HL-60 (cell line): ENCODE measurements around the gene IL17RA.

Source experiments
- DNase-seq, 2 experiments: peaks; one replicate each; pipeline ENCODE4 v3.0.0-alpha.2; 2010 to 2020; ENCODE audit warnings: low read depth in 1 of 2, low spot score in 1 of 2
- H3K27ac ChIP-seq: fragments of 250-450 bp; sonication (Bioruptor Pico); replicated peaks from 2 replicates; pipeline ENCODE4 v1.5.1; 2020; ENCODE audit warnings: mild to moderate bottlenecking, moderate library complexity
- H3K27me3 ChIP-seq: fragments of 250-450 bp; sonication (Bioruptor Pico); 2 replicates; pipeline ENCODE4 v1.5.1; 2021; ENCODE audit warnings: mild to moderate bottlenecking, moderate library complexity; ENCODE audit not compliant: insufficient read depth, poor library complexity, severe bottlenecking
- H3K4me3 ChIP-seq: replicated peaks from 2 replicates; pipeline ENCODE4 v1.5.1; 2011; ENCODE audit warnings: mild to moderate bottlenecking, control low read depth, low read length; ENCODE audit not compliant: insufficient read depth
- GABPA ChIP-seq: IDR thresholded peaks from 2 replicates; pipeline ENCODE4 v1.6.1; 2012; ENCODE audit warnings: low read depth
- POLR2AphosphoS5 ChIP-seq: IDR thresholded peaks from 2 replicates; pipeline ENCODE4 v1.6.1; 2012; ENCODE audit warnings: low read depth
- REST ChIP-seq: IDR thresholded peaks from 2 replicates; pipeline ENCODE4 v1.6.1; 2012; ENCODE audit warnings: low read depth; ENCODE audit not compliant: insufficient replicate concordance
- SPI1 ChIP-seq: IDR thresholded peaks from 2 replicates; pipeline ENCODE4 v1.6.1; 2012; ENCODE audit warnings: low read depth, mild to moderate bottlenecking, borderline replicate concordance
- TF ChIP-seq, protein P1 (sequence below): IDR thresholded peaks from one replicate; pipeline ENCODE4 v1.5.1; 2011; ENCODE audit warnings: low read length, control low read depth, inconsistent platforms; ENCODE audit not compliant: insufficient read depth

IL17RA gene

DNA sequence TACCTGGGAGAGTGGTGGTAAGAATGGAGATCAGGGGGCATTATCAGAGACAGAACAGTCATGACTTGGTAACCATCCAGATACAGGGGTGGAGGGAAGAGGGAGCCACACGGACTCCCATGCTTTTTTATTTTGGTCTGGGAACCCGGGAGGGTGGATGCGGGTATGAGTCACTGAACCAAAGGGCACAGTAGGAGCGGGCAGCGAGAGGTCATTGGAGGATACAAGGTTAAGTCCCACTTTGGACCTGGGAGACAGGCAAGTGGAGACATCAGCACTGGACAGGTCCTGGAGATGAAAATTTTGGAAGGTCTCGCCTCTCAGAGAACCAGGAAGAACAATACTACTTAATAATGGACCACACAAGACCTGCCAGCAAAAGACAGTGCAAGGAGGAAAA lies 67.5 kb downstream of the IL17RA start:
- TF ChIP-seq, protein P1, sequence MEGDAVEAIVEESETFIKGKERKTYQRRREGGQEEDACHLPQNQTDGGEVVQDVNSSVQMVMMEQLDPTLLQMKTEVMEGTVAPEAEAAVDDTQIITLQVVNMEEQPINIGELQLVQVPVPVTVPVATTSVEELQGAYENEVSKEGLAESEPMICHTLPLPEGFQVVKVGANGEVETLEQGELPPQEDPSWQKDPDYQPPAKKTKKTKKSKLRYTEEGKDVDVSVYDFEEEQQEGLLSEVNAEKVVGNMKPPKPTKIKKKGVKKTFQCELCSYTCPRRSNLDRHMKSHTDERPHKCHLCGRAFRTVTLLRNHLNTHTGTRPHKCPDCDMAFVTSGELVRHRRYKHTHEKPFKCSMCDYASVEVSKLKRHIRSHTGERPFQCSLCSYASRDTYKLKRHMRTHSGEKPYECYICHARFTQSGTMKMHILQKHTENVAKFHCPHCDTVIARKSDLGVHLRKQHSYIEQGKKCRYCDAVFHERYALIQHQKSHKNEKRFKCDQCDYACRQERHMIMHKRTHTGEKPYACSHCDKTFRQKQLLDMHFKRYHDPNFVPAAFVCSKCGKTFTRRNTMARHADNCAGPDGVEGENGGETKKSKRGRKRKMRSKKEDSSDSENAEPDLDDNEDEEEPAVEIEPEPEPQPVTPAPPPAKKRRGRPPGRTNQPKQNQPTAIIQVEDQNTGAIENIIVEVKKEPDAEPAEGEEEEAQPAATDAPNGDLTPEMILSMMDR = no peak
- peak; percentile 77 for TF ChIP-seq REST
- DNase-seq = no peak
- H3K4me3 ChIP-seq = no peak overlapping the region
- no peak overlapping the region for H3K27ac ChIP-seq
- H3K27me3 ChIP-seq = no peaks in the 10 kb centered on the region

DNA sequence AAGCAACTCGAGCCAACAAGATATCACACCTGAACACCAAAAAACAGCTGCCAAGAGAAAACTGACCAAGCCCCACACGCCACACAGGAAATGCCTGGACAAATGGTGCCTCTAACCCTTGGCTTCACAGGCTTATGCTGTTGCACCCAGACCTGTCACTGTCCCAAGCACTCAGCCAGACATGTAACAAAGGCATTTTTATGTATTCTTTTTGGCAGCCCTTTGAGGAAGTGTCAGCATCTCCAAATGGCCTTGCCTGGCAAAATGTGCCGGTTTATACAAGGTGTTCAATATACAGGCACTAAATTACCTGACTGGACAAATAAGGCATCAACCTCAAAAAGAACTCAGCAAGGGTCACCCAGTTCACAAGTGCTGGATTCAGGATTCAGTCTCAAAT lies 68.2 kb downstream of the IL17RA start:
- no peak for TF ChIP-seq SPI1
- no peak for TF ChIP-seq GABPA
- no peak for TF ChIP-seq POLR2AphosphoS5
- H3K4me3 ChIP-seq = no peak overlapping the region
- no peak for DNase-seq
- H3K27ac ChIP-seq = no peak overlapping the region
- no peaks in the 10 kb centered on the region for H3K27me3 ChIP-seq

DNA sequence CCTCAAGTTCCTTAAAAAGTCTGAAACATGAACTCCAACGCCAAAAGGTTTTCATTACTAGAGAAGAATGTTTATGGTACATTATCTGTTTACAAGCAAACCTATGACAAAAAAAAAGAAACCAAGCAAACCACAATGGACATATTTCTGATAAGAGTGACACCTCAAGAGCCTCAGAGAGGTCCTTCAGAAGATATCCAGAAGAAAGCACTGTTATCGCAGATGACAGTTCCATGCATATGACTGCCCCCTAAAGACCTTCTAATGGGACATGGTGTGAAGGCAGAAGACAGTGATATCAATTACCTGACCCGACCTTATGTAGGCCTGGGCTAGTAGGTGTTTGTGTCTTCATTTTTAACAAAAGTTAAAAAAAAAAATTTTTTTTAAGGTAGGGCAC lies 71.1 kb downstream of the IL17RA start:
- no peaks in the 10 kb centered on the region for H3K27me3 ChIP-seq
- peak in 1 of 2 experiments; percentile 15 for DNase-seq
- peak overlapping the region; percentile 75 for H3K4me3 ChIP-seq
- TF ChIP-seq, protein P1 = no peak
- TF ChIP-seq GABPA (no peak), REST (no peak), SPI1 (no peak), POLR2AphosphoS5 (no peak)
- peak overlapping the region; percentile 40 for H3K27ac ChIP-seq

DNA sequence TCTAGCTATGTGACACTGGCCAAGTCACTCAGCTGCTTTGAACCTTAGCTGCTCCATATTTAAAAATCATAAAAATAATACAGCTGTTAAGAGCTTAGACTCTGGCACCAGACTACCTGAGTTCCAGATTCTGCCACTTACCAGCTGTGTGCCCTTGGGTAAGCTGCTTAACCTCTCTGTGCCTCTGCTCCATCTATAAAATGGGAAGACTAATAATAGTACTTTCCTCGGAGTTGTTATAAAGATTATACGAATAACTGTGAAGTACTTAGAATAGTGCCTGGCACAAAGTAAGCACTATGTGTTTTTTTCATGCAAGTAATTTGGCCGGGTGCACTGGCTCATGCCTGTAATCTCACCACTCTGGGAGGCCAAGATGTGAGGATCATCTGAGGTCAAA lies 72.9 kb downstream of the IL17RA start:
- Histone ChIP-seq H3K4me3 (peak overlapping the region; percentile 75), H3K27me3 (no peaks in the 10 kb centered on the region), H3K27ac (peak overlapping the region; percentile 80)
- no peak for TF ChIP-seq REST
- no peak for TF ChIP-seq POLR2AphosphoS5
- TF ChIP-seq SPI1 = no peak
- DNase-seq = no peak
